GM12878 (cell line): ENCODE results near the gene GPR61.

Source experiments
- CBX3 ChIP-seq: fragments of 200-600 bp; sonication (generic); IDR thresholded peaks from 2 replicates; pipeline ENCODE4 v1.6.1; 2016; ENCODE audit warnings: low read depth, borderline replicate concordance
- CEBPB ChIP-seq, 2 experiments: fragments of 150-350 bp in 1 of 2; IDR thresholded peaks; 2 replicates each; pipeline ENCODE4 v1.6.1; 2012 to 2014; ENCODE audit warnings: low read depth in 2 of 2, low read length in 2 of 2, borderline replicate concordance in 1 of 2, inconsistent platforms in 1 of 2
- CTCF ChIP-seq, 3 experiments: IDR thresholded peaks in 2 of 3; conservative IDR thresholded peaks in 1 of 3; 2 replicates each; pipeline ENCODE4 v1.5.1; 2011; ENCODE audit warnings: low read depth in 3 of 3, low read length in 3 of 3, mild to moderate bottlenecking in 3 of 3, control low read depth in 2 of 3, moderate library complexity in 2 of 3, inconsistent platforms in 1 of 3, mixed read lengths in 1 of 3; ENCODE audit not compliant: control insufficient read depth in 2 of 3, insufficient read depth in 1 of 3; ENCODE audit errors: extremely low read depth in 1 of 3
- GABPA ChIP-seq: IDR thresholded peaks from 2 replicates; pipeline ENCODE4 v1.6.1; 2014; ENCODE audit warnings: antibody characterized with exemption, low read depth, mild to moderate bottlenecking, inconsistent platforms
- NKRF ChIP-seq: fragments of 450-650 bp; conservative IDR thresholded peaks from 2 replicates; pipeline ENCODE4 v1.6.1; 2017; ENCODE audit warnings: mild to moderate bottlenecking, moderate library complexity
- NR2C2 ChIP-seq: IDR thresholded peaks from 2 replicates; pipeline ENCODE4 v1.6.1; 2011; ENCODE audit warnings: borderline replicate concordance, low read depth; ENCODE audit not compliant: control insufficient read depth, insufficient read length
- PBX3 ChIP-seq: IDR thresholded peaks from 2 replicates; pipeline ENCODE4 v1.6.1; 2011; ENCODE audit warnings: mild to moderate bottlenecking, low read depth, low read length, moderate library complexity; ENCODE audit not compliant: insufficient replicate concordance
- POLR2A ChIP-seq: IDR thresholded peaks from 2 replicates; pipeline ENCODE4 v1.6.1; 2011; ENCODE audit warnings: low read depth, mild to moderate bottlenecking, low read length
- RCOR1 ChIP-seq: conservative IDR thresholded peaks from 2 replicates; pipeline ENCODE4 v1.6.1; 2012; ENCODE audit warnings: low read depth, low read length, improper control_type of control experiment
- USF2 ChIP-seq: IDR thresholded peaks from 2 replicates; pipeline ENCODE4 v1.6.1; 2011; ENCODE audit warnings: low read depth, low read length, improper control_type of control experiment, borderline replicate concordance
- TF ChIP-seq, protein P1 (sequence below): IDR thresholded peaks from 2 replicates; pipeline ENCODE4 v1.6.1; 2012; ENCODE audit warnings: mild to moderate bottlenecking, low read depth, low read length

DNA sequence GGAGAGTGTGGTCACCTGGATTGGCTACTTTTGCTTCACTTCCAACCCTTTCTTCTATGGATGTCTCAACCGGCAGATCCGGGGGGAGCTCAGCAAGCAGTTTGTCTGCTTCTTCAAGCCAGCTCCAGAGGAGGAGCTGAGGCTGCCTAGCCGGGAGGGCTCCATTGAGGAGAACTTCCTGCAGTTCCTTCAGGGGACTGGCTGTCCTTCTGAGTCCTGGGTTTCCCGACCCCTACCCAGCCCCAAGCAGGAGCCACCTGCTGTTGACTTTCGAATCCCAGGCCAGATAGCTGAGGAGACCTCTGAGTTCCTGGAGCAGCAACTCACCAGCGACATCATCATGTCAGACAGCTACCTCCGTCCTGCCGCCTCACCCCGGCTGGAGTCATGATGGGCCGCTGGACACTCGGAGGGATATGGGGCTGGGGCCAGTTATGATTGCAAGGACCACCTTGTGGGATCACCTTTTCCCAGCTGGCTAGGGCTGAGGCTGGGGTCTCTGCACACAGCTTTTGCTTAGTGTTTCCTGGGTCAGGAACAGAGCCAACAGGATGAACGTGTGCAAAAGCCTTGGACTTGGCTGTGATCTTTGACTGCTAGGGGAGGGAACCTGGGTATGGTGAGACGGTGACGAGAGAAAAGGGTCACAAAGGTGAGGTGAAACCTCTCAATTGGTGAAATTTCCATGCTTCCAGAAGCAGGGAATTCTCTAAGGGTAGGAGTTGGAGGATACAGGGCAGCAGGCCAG lies 4.5 kb downstream of the GPR61 start:
- no peak for TF ChIP-seq CTCF (IDR thresholded peaks at IDR 0.05 in 2 of 3, conservative IDR thresholded peaks at IDR 0.05 in 1 of 3; ENCODE audit: control insufficient read depth in 2 of 3, extremely low read depth in 1 of 3, insufficient read depth in 1 of 3, low read depth in 3 of 3, low read length in 3 of 3)
- no peak for TF ChIP-seq PBX3
- no peak for TF ChIP-seq NR2C2
- TF ChIP-seq GABPA, result no peak
- TF ChIP-seq CEBPB (IDR thresholded peaks at IDR 0.05; ENCODE audit: borderline replicate concordance in 1 of 2, low read depth in 2 of 2, low read length in 2 of 2), result no peak
- TF ChIP-seq USF2, result no peak
- TF ChIP-seq POLR2A, result no peak
- TF ChIP-seq, protein P1, sequence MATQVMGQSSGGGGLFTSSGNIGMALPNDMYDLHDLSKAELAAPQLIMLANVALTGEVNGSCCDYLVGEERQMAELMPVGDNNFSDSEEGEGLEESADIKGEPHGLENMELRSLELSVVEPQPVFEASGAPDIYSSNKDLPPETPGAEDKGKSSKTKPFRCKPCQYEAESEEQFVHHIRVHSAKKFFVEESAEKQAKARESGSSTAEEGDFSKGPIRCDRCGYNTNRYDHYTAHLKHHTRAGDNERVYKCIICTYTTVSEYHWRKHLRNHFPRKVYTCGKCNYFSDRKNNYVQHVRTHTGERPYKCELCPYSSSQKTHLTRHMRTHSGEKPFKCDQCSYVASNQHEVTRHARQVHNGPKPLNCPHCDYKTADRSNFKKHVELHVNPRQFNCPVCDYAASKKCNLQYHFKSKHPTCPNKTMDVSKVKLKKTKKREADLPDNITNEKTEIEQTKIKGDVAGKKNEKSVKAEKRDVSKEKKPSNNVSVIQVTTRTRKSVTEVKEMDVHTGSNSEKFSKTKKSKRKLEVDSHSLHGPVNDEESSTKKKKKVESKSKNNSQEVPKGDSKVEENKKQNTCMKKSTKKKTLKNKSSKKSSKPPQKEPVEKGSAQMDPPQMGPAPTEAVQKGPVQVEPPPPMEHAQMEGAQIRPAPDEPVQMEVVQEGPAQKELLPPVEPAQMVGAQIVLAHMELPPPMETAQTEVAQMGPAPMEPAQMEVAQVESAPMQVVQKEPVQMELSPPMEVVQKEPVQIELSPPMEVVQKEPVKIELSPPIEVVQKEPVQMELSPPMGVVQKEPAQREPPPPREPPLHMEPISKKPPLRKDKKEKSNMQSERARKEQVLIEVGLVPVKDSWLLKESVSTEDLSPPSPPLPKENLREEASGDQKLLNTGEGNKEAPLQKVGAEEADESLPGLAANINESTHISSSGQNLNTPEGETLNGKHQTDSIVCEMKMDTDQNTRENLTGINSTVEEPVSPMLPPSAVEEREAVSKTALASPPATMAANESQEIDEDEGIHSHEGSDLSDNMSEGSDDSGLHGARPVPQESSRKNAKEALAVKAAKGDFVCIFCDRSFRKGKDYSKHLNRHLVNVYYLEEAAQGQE, result no peak
- no peak for TF ChIP-seq RCOR1
- TF ChIP-seq NKRF, result no peak
- no peak for TF ChIP-seq CBX3
